A549 (cell line): ENCODE data around the gene TMEM97. TPM values are rescaled to one million over a fixed set of nuclear protein-coding genes. Genes with fewer than 3 reads are reported as not detected.

Experiments used
- ATAC-seq, 2 experiments: fragments of 200-7000 bp in 1 of 2; fragments of >200 bp in 1 of 2; cut with Nextera tagmentation in 1 of 2; cut with Tn5 transposase in 1 of 2; 3 replicates each; pipeline versions ENCODE4 v1.8.0 to v1.9.1; 2018 to 2020; ENCODE audit warnings: mild to moderate bottlenecking in 1 of 2, moderate library complexity in 1 of 2
- CTCF ChIA-PET: fragments of 300-600 bp; sonication (Branson Sonifier 250); formaldehyde crosslinking; extraction: SDS; loops from one replicate; lab custom pipeline; 2021; ENCODE audit warnings: antibody characterized with exemption, inconsistent platforms; lab: Yijun Ruan, JAX
- POLR2A ChIA-PET: fragments of 350-600 bp; formaldehyde crosslinking; extraction: SDS; loops from one replicate; lab custom pipeline; 2021; ENCODE audit warnings: antibody characterized with exemption, inconsistent platforms; lab: Yijun Ruan, JAX
- DNase-seq, 2 experiments: peaks; one replicate each; pipeline versions ENCODE4 v3.0.0 to v3.0.0-alpha.2; 2011 to 2016; ENCODE audit warnings: low read depth in 1 of 2, low spot score in 1 of 2
- FAIRE-seq: peaks from 2 replicates; lab custom pipeline; 2011; peaks lifted over from hg19 to GRCh38; lab: Jason Lieb, UNC
- H3K27ac ChIP-seq, 2 experiments: fragments of >200 bp; sonication (Bioruptor Twin); formaldehyde crosslinking; 3 replicates each; pipeline ENCODE4 v1.5.1; 2016 to 2017
- H3K4me1 ChIP-seq: fragments of >200 bp; sonication (Bioruptor Twin); formaldehyde crosslinking; 3 replicates; pipeline ENCODE4 v1.6.1; 2016
- H3K4me2 ChIP-seq: fragments of >200 bp; sonication (Bioruptor Twin); formaldehyde crosslinking; 3 replicates; pipeline ENCODE4 v1.6.1; 2016
- H3K4me3 ChIP-seq: fragments of >200 bp; sonication (Bioruptor Twin); formaldehyde crosslinking; 3 replicates; pipeline ENCODE4 v1.5.1; 2016
- H3K9me3 ChIP-seq: fragments of >200 bp; sonication (Bioruptor Twin); formaldehyde crosslinking; 3 replicates; pipeline ENCODE4 v1.6.1; 2016
- BHLHE40 ChIP-seq: IDR thresholded peaks from 2 replicates; pipeline ENCODE4 v1.6.1; 2012; ENCODE audit warnings: low read depth, low read length, inconsistent platforms
- CBX8 ChIP-seq: fragments of 200-600 bp; sonication (generic); IDR thresholded peaks from 2 replicates; pipeline ENCODE4 v1.6.1; 2016
- CHD4 ChIP-seq: fragments of 200-600 bp; sonication (generic); IDR thresholded peaks from 2 replicates; pipeline ENCODE4 v1.6.1; 2016; ENCODE audit warnings: antibody characterized with exemption, mild to moderate bottlenecking, borderline replicate concordance
- CTCF ChIP-seq: fragments of >200 bp; sonication (Bioruptor Twin); formaldehyde crosslinking; IDR thresholded peaks from 3 replicates; pipeline ENCODE4 v1.5.1; 2016
- ELK1 ChIP-seq: fragments of 150-350 bp; IDR thresholded peaks from 2 replicates; pipeline ENCODE4 v1.6.1; 2014; ENCODE audit warnings: low read depth, mild to moderate bottlenecking, low read length
- FOSB ChIP-seq: fragments of 250-450 bp; sonication (Bioruptor Pico); IDR thresholded peaks from 2 replicates; pipeline ENCODE4 v1.5.0; 2020; ENCODE audit warnings: mild to moderate bottlenecking, moderate library complexity
- FOSL2 ChIP-seq, 2 experiments: fragments of 450-650 bp in 1 of 2; fragments of >200 bp in 1 of 2; sonication (Bioruptor Twin) in 1 of 2; formaldehyde crosslinking; IDR thresholded peaks; 2 replicates each; pipeline versions ENCODE4 v1.5.0 to v1.6.1; 2016 to 2020; ENCODE audit warnings: mild to moderate bottlenecking in 1 of 2, moderate library complexity in 1 of 2
- HES2 ChIP-seq: fragments of >200 bp; sonication (Bioruptor Twin); formaldehyde crosslinking; IDR thresholded peaks from 2 replicates; pipeline ENCODE4 v1.6.1; 2016
- HOXA7 ChIP-seq: fragments of 250-450 bp; sonication (Bioruptor Pico); IDR thresholded peaks from 2 replicates; pipeline ENCODE4 v1.5.0; 2020; ENCODE audit warnings: mild to moderate bottlenecking, moderate library complexity
- KDM5A ChIP-seq: fragments of 200-600 bp; sonication (generic); IDR thresholded peaks from 2 replicates; pipeline ENCODE4 v1.6.1; 2016; ENCODE audit warnings: antibody characterized with exemption, mild to moderate bottlenecking
- MAFK ChIP-seq: fragments of 450-650 bp; IDR thresholded peaks from 2 replicates; pipeline ENCODE4 v1.6.1; 2014; ENCODE audit not compliant: partially characterized antibody
- NFE2L2 ChIP-seq: fragments of 150-350 bp; conservative IDR thresholded peaks from 2 replicates; pipeline ENCODE4 v1.6.1; 2014; ENCODE audit warnings: low read length
- PHF8 ChIP-seq: fragments of 200-600 bp; sonication (generic); IDR thresholded peaks from 2 replicates; pipeline ENCODE4 v1.6.1; 2016; ENCODE audit warnings: low read depth, mild to moderate bottlenecking, antibody characterized with exemption, moderate library complexity, borderline replicate concordance
- REST ChIP-seq: fragments of 200-600 bp; sonication (generic); IDR thresholded peaks from 2 replicates; pipeline ENCODE4 v1.6.1; 2016; ENCODE audit warnings: antibody characterized with exemption, mild to moderate bottlenecking, moderate library complexity
- RNF2 ChIP-seq: fragments of 200-600 bp; sonication (generic); IDR thresholded peaks from 2 replicates; pipeline ENCODE4 v1.6.1; 2016; ENCODE audit warnings: low read depth, mild to moderate bottlenecking, antibody characterized with exemption, moderate library complexity, borderline replicate concordance
- SMC3 ChIP-seq: fragments of >200 bp; sonication (Bioruptor Twin); formaldehyde crosslinking; IDR thresholded peaks from 3 replicates; pipeline ENCODE4 v1.6.1; 2018; ENCODE audit warnings: inconsistent platforms
- SREBF2 ChIP-seq: fragments of 450-650 bp; IDR thresholded peaks from 2 replicates; pipeline ENCODE4 v1.6.1; 2014; ENCODE audit warnings: mild to moderate bottlenecking, moderate library complexity
- TP53 ChIP-seq: fragments of 250-450 bp; sonication (Bioruptor Pico); IDR thresholded peaks from 2 replicates; pipeline ENCODE4 v1.5.0; 2021; ENCODE audit warnings: mild to moderate bottlenecking, moderate library complexity
- USF2 ChIP-seq: fragments of 450-650 bp; IDR thresholded peaks from 2 replicates; pipeline ENCODE4 v1.6.1; 2014; ENCODE audit warnings: antibody characterized with exemption
- WGBS: methylation state at CpG from one replicate; pipeline ENCODE4 v1.1.6; 2017; ENCODE audit errors: missing lambda C conversion rate; 5-methylcytosine and 5-hydroxymethylcytosine counted together
- polyA plus RNA-seq, 4 experiments: library from polyadenylated mRNA; depleted of rRNA in 3 of 4; stranded (reverse); fragments of >200 nt; fragmentation: RNase III in 1 of 4; extraction: RNeasy Plus Mini Kit Qiagen cat#74134 plus additional on column Dnase treatment in 1 of 4; gene quantifications; 2 replicates in 3 of 4; 3 replicates in 1 of 4; pipeline ENCODE4 v1.2.3, GENCODE V29; 2011 to 2017

The TMEM97 gene
- polyA plus RNA-seq, 2 of the 4 experiments (the other 2 are of a cell fraction): 75.6 to 90.9 TPM

GRCh38 chr17:28365487-28365886 is 46.5 kb downstream of the TMEM97 start:
- no peak overlapping the region for H3K27ac ChIP-seq
- CTCF ChIA-PET: interaction anchor here (0.8 to 5.5 kb wide), 2 partner anchors 8 to 51 kb away, joined by 3 to 27 read pairs; partner anchors contain the start of gene POLDIP2
- WGBS: 87% methylated on average over 3 of the region's 3 CpGs
- no peak overlapping the region for H3K4me3 ChIP-seq
- no peak for TF ChIP-seq ELK1
- no peak for TF ChIP-seq RNF2
- no peak for TF ChIP-seq HOXA7 (CRISPR knock-in tag)
- no peak for TF ChIP-seq FOSB (CRISPR knock-in tag)
- no peak for TF ChIP-seq BHLHE40
- no peak for TF ChIP-seq SMC3
- no peak for TF ChIP-seq FOSL2 (IDR thresholded peaks at IDR 0.05)
- no peak for TF ChIP-seq FOSL2 (CRISPR knock-in tag; IDR thresholded peaks at IDR 0.05)
- no peak for TF ChIP-seq USF2
- no peak for TF ChIP-seq SREBF2
- TF ChIP-seq KDM5A: no peak
- no peak overlapping the region for H3K4me2 ChIP-seq
- POLR2A ChIA-PET: interaction anchor here (1.5 to 2.3 kb wide), 2 partner anchors 8 to 29 kb away, joined by 3 to 27 read pairs; partner anchors contain the start of gene POLDIP2
- DNase-seq (no peak), FAIRE-seq (no peak), ATAC-seq (no peak)
- H3K4me1 ChIP-seq: peaks cover 13% of the 10 kb centered on the region
- no peaks in the 10 kb centered on the region for H3K9me3 ChIP-seq

GRCh38 chr17:28366605-28367004 is 47.6 kb downstream of the TMEM97 start:
- CTCF ChIA-PET: interaction anchor here (0.8 to 5.5 kb wide), 6 partner anchors 9 to 115 kb away, joined by 3 to 27 read pairs (median 4); partner anchors contain the start of genes IFT20, POLDIP2 and TNFAIP1
- FAIRE-seq (no peak), DNase-seq (peak in 1 of 2 experiments; percentile 39), ATAC-seq (no peak)
- Histone ChIP-seq H3K4me3 (no peak overlapping the region), H3K4me1 (peaks cover 20% of the 10 kb centered on the region), H3K9me3 (no peaks in the 10 kb centered on the region), H3K4me2 (no peak overlapping the region), H3K27ac (no peak overlapping the region)
- 60% methylated on average over 1 of the region's 1 CpG for WGBS
- POLR2A ChIA-PET: interaction anchor here (0.8 to 2.3 kb wide), 2 partner anchors 9 to 31 kb away, joined by 3 to 27 read pairs; partner anchors contain the start of genes POLDIP2 and TNFAIP1
- no peak for TF ChIP-seq MAFK
- TF ChIP-seq CTCF: 0 out of 3 replicates have a peak, but pooled peaks have one; percentile 7

GRCh38 chr17:28367641-28368305 is 48.8 kb downstream of the TMEM97 start:
- H3K9me3 ChIP-seq: no peaks in the 10 kb centered on the region
- no peak for FAIRE-seq
- TF ChIP-seq HOXA7 (CRISPR knock-in tag) (no peak), HES2 (no peak), NFE2L2 (no peak), CBX8 (no peak), CHD4 (no peak), REST (no peak), TP53 (CRISPR knock-in tag) (no peak), PHF8 (no peak)
- no peak for DNase-seq
- ATAC-seq: no peak
- CTCF ChIA-PET: interaction anchor here (1.0 to 5.5 kb wide), 4 partner anchors 10 to 173 kb away, joined by 3 to 27 read pairs (median 6); partner anchors contain the start of gene POLDIP2
- no peak overlapping the region for H3K4me2 ChIP-seq
- POLR2A ChIA-PET: interaction anchor here (0.6 to 2.3 kb wide), 4 partner anchors 9 to 36 kb away, joined by 3 to 27 read pairs (median 6); partner anchors contain the start of gene POLDIP2
- H3K4me1 ChIP-seq: peaks cover 28% of the 10 kb centered on the region
- peak overlapping the region in 1 of 2 experiments; percentile 87; a peak in 3 of 6 replicates for H3K27ac ChIP-seq
- 89% methylated on average over 21 of the region's 21 CpGs for WGBS
- H3K4me3 ChIP-seq: no peak overlapping the region
